ENCODE data around the gene GLOD4. TPM values are rescaled to one million over a fixed set of nuclear protein-coding genes. Genes with fewer than 3 reads are reported as not detected.
A peak's percentile ranks its signal among the peaks of the same experiment; 100 is the strongest.

GLOD4 gene
- total RNA-seq, 1 donor from 2014 or later = 124 TPM

DNA sequence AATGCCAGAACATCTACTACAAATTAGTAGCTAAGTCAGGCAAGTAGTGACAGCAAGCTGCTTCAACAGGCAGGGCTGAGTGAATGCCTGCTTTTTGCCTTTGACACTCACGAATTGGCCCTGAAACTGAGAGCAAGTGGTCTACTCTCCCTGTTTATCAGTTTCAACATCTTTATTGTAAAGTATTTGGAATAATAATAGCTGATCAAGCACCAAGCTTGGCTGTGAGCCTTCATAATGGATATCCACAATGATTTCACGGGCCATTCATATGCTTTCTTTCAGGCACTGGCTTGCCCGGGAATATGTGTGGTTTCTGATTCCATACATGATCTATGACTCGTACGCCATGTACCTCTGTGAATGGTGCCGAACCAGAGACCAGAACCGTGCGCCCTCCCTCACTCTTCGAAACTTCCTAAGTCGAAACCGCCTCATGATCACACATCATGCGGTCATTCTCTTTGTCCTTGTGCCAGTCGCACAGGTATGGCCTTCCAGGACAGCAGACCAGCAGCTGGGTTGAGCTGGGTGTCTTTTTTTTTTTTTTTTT is 44.4 kb downstream of the GLOD4 start:
- peaks cover 25% of the 10 kb centered on the region for H3K4me1 Mint-ChIP-seq
- H3K4me3 Mint-ChIP-seq = peak overlapping the region; percentile 44
- H3K9me3 Mint-ChIP-seq = no peaks in the 10 kb centered on the region
- H3K36me3 Mint-ChIP-seq (ENCODE audit: low read depth) = peaks cover 33% of the 10 kb centered on the region
- TF ChIP-seq CTCF (conservative IDR thresholded peaks at IDR 0.05) = no peak
- no peak for DNase-seq (ENCODE audit: low read depth, low spot score)
- peaks cover 5% of the 10 kb centered on the region for H3K27me3 Mint-ChIP-seq (ENCODE audit: low read depth)
- H3K27ac Mint-ChIP-seq (ENCODE audit: unreplicated experiment) = peak overlapping the region; percentile 57

DNA sequence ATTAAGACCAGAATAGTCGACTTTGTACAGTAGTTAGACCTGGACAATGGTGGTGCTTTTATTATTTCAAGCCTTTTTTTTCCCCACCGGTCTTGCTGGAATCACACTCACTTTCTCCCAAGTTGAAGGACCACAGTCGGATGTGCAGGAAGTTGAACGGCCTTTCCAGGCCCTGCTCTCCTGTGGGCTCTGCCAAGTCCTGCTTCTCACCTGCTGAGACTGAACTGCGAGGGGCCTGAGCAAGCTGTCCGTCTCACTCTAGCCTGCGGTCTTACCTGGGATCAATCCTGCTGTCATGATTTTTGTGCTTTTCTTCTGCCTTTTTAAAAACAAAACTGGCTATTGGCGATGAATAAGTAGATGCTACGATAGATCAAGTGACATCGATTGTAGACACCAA is 48.3 kb downstream of the GLOD4 start:
- peaks cover 20% of the 10 kb centered on the region for H3K36me3 Mint-ChIP-seq (ENCODE audit: low read depth)
- H3K4me1 Mint-ChIP-seq = peaks cover 29% of the 10 kb centered on the region
- H3K27me3 Mint-ChIP-seq (ENCODE audit: low read depth) = peaks cover 21% of the 10 kb centered on the region
- peak overlapping the region; percentile 98 for H3K4me3 Mint-ChIP-seq
- DNase-seq (ENCODE audit: low read depth, low spot score) = no peak
- no peak for TF ChIP-seq CTCF (conservative IDR thresholded peaks at IDR 0.05)
- no peak overlapping the region for H3K27ac Mint-ChIP-seq (ENCODE audit: unreplicated experiment)
- no peaks in the 10 kb centered on the region for H3K9me3 Mint-ChIP-seq

DNA sequence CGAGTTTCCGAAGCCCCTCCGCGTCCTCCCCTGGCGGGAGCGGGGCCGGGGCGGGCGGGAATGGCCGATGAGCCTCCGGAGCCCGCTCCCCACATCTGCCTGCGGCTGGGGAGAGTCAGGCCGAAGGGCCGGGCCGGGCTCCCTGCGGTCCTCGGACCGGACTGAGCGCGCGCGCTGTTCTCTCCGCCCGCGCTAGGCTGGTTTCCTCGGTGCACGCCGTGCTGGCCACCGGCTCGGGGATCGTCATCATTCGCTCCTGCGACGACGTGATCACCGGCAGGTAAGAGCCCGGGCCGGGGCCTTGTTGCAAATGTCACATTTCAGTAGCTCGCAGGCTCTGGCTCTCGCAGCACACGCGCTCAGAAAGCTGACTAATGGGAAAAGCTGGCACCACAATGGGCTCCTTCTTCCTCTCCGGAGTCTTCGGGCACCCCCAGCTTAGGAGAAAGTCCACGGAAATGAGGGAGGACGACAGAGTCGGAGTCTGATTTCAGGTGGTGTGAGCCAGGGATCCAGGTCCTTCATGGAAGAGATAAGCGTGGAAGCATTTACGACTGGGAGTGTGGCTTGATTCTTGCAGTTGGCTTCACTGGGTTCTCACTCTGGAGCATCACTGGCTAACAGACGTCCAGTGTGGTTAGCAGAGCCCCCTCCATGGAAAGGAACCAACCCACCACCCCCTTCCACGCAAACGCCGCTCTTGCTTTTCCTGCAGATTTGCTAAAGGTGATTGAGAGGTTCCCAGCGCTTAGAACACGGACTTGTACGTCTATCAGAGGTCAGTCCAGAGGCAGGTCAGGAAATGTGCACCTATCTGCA is 49.0 kb downstream of the GLOD4 start:
- Mint-ChIP-seq H3K27me3 (ENCODE audit: low read depth) (peaks cover 21% of the 10 kb centered on the region), H3K27ac (ENCODE audit: unreplicated experiment) (peak overlapping the region; percentile 57), H3K9me3 (no peaks in the 10 kb centered on the region), H3K4me3 (peak overlapping the region; percentile 98), H3K36me3 (ENCODE audit: low read depth) (peaks cover 17% of the 10 kb centered on the region), H3K4me1 (peaks cover 29% of the 10 kb centered on the region)
- DNase-seq (ENCODE audit: low read depth, low spot score) = peak; percentile 28
- TF ChIP-seq CTCF (conservative IDR thresholded peaks at IDR 0.05) = no peak

DNA sequence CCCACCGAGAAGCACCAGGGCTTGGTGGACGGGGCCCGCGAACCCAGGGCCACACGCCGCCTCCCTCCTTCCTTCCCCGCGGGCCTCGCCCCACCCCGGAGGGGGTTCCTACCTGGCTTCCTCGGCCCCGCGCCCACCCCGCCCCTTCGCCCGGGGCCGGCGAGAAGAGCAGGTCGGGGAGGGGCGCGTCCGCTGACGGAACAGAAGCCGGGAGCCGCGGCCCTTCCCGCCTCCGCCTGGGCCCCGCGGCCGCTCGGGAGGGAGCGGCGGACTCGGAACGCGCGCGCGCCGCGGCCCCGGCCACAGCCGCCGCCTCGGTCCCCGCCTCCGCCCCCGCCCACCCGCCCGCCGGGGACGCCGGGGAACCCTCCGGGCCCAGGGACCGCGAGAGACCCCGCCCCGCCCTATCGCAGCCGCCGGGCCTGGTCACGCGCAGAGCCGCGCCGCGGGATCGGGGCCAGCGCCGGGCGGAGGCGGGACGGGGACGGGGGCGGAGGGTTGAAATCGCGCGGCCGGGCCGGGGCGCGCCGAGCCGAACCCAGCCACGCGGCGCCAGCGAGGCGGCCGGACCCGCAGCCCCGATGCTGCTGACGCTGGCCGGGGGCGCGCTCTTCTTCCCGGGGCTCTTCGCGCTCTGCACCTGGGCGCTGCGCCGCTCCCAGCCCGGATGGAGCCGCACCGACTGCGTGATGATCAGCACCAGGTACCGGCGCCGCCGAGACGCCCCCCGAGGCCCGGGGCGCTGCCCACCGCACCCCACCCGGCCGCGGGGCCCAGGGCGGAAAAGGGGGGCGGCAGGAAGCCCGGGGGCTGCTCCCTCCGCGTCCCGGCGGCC is 49.8 kb downstream of the GLOD4 start, which contains the start of gene TLCD3A:
Gene TLCD3A (plus strand): TSS at position 530 of the 835 bp plus-strand sequence. CDS start 52 bp downstream, at position 582.
- Mint-ChIP-seq H3K4me1 (peaks cover 29% of the 10 kb centered on the region), H3K4me3 (peak within 1 kb of the TSS; percentile 98), H3K27ac (ENCODE audit: unreplicated experiment) (peak within 1 kb of the TSS; percentile 57), H3K9me3 (no peaks in the 10 kb centered on the region), H3K36me3 (ENCODE audit: low read depth) (peaks cover 17% of the 10 kb centered on the region), H3K27me3 (ENCODE audit: low read depth) (peaks cover 21% of the 10 kb centered on the region)
- peak; percentile 48 for DNase-seq (ENCODE audit: low read depth, low spot score)
- TF ChIP-seq CTCF (conservative IDR thresholded peaks at IDR 0.05) = no peak

GRCh38 chr17:731644-732066 is 50.4 kb downstream of the GLOD4 start:
- Mint-ChIP-seq H3K36me3 (ENCODE audit: low read depth) (peaks cover 17% of the 10 kb centered on the region), H3K4me1 (peaks cover 34% of the 10 kb centered on the region), H3K27me3 (ENCODE audit: low read depth) (peaks cover 27% of the 10 kb centered on the region), H3K9me3 (no peaks in the 10 kb centered on the region), H3K27ac (ENCODE audit: unreplicated experiment) (no peak overlapping the region), H3K4me3 (peak overlapping the region; percentile 91)
- DNase-seq (ENCODE audit: low read depth, low spot score) = no peak
- no peak for TF ChIP-seq CTCF (conservative IDR thresholded peaks at IDR 0.05)
